SHP77 treated with DMSO at 0.1 percent for 48 hours (cell line): ENCODE measurements around the gene THSD4.
"Not testable (repeated sequence)": the region's sequence is repeated elsewhere in the genome, so short reads cannot be mapped to it uniquely, and the experiment has no call there.

Source experiments
- DNase-seq: peaks from one replicate; lab custom pipeline; 2025; lab: John Stamatoyannopoulos, UW

Gene THSD4

GRCh38 chr15:71149646-71150557 lies 34.6 kb downstream of the THSD4 start:
- DNase-seq = no peak

GRCh38 chr15:71151081-71151480 lies 35.8 kb downstream of the THSD4 start:
- no peak for DNase-seq

- DNase-seq = no peak
These were observed 37.3 kb downstream of the THSD4 start for GRCh38 chr15:71152542-71152941.

GRCh38 chr15:71153823-71154524 lies 38.7 kb downstream of the THSD4 start:
- no peak for DNase-seq

- DNase-seq = no peak
These were observed 39.4 kb downstream of the THSD4 start for GRCh38 chr15:71154607-71155200.

GRCh38 chr15:71155534-71155933 lies 40.3 kb downstream of the THSD4 start:
- DNase-seq = no peak

GRCh38 chr15:71160976-71161375 lies 45.7 kb downstream of the THSD4 start:
- no peak for DNase-seq

GRCh38 chr15:71162309-71162708 lies 47.0 kb downstream of the THSD4 start:
- no peak for DNase-seq

GRCh38 chr15:71164606-71165005 lies 49.3 kb downstream of the THSD4 start:
- not testable (repeated sequence) for DNase-seq

- DNase-seq = no peak
These were observed 52.3 kb downstream of the THSD4 start for GRCh38 chr15:71167445-71168165.

- DNase-seq = no peak
These were observed 53.0 kb downstream of the THSD4 start for GRCh38 chr15:71168166-71168834.

GRCh38 chr15:71170163-71170562 lies 54.9 kb downstream of the THSD4 start:
- DNase-seq = no peak

- DNase-seq = no peak
These were observed 55.9 kb downstream of the THSD4 start for GRCh38 chr15:71171195-71171594.

- DNase-seq = not testable (repeated sequence)
These were observed 59.1 kb downstream of the THSD4 start for GRCh38 chr15:71174360-71174759.

- no peak for DNase-seq
These were observed 65.9 kb downstream of the THSD4 start for GRCh38 chr15:71180986-71181853.

- DNase-seq = no peak
These were observed 67.3 kb downstream of the THSD4 start for GRCh38 chr15:71182522-71182921.

- DNase-seq = no peak
These were observed 67.8 kb downstream of the THSD4 start for GRCh38 chr15:71183063-71183462.

GRCh38 chr15:71185706-71186105 lies 70.4 kb downstream of the THSD4 start:
- no peak for DNase-seq

GRCh38 chr15:71186267-71186666 lies 71.0 kb downstream of the THSD4 start:
- DNase-seq = no peak

- DNase-seq = no peak
These were observed 71.8 kb downstream of the THSD4 start for GRCh38 chr15:71187078-71187477.

- DNase-seq = no peak
These were observed 72.3 kb downstream of the THSD4 start for GRCh38 chr15:71187526-71187925.
